NCI-H1436 treated with DMSO at 0.1 percent for 48 hours (cell line): ENCODE measurements around the gene ZFAND2B.

Experiments
- DNase-seq: peaks from one replicate; lab custom pipeline; 2025; lab: John Stamatoyannopoulos, UW

ZFAND2B gene

GRCh38 chr2:219204425-219205164, 2.0 kb upstream of the ZFAND2B start:
- DNase-seq: no peak

DNA sequence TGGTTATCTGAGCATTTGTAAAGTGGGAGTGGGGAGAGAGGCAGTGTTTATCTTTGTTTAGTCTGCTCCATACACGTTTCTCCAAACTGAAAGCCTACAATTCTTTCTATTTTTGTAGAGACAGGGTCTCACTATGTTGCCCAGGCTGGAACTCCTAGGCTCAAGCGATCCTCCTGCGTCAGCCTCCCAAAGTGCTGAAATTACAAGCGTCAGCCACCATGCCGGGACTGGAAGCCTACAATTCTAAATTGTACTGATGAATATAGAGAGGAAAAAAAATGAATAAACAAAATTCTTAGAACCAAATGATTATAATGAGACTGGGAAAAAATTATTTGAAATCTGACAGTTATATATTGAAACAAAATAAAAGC, 1.4 kb upstream of the ZFAND2B start:
- no peak for DNase-seq

DNA sequence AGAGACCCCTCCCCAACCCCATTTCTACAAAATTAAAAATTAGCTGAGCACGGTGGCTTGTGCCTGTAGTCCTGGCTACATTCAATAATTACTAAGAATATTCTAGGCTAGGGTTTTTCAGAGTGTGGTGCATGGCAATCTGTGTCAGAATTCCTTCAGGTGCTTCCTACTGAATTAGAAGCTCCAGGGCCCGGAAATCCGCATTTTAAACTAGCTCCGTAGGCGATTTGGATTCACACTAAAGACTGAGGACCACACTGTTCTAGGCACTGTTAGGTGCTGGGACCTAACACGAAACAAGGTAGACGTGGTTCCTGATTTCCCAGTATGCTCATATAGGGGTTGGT, 628 bp upstream of the ZFAND2B start:
- DNase-seq: no peak

DNA sequence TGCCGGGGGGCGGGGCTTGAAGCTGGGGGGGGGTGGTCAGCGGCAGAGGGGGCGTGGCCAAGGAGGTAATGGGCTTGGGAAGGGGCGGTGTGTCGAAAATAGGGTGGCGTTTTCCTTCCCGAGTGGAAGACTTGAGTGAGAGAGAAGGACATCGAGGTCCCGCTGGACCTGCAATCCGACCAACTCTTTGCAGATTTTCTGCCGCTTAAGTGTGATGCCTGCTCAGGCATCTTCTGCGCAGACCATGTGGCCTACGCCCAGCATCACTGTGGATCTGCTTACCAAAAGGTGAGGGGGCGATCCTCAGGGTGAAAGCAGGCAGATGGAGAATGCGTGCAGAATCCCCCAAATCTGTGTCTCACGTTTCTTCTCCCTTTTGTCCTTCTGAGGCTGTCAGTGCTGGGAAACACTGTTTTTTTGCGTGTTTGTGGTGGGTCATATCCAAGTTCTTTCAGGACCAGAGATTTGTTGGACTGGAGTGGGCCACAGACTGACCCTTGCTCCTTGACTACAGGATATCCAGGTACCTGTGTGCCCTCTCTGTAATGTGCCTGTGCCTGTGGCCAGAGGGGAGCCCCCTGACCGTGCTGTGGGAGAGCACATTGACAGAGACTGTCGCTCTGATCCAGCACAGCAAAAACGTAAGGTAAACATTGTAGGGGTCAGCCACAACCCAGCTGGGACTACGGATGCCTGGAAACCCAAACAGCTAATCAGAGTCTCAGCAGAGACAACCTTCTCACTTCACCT, 727 bp downstream of the ZFAND2B start:
- no peak for DNase-seq

DNA sequence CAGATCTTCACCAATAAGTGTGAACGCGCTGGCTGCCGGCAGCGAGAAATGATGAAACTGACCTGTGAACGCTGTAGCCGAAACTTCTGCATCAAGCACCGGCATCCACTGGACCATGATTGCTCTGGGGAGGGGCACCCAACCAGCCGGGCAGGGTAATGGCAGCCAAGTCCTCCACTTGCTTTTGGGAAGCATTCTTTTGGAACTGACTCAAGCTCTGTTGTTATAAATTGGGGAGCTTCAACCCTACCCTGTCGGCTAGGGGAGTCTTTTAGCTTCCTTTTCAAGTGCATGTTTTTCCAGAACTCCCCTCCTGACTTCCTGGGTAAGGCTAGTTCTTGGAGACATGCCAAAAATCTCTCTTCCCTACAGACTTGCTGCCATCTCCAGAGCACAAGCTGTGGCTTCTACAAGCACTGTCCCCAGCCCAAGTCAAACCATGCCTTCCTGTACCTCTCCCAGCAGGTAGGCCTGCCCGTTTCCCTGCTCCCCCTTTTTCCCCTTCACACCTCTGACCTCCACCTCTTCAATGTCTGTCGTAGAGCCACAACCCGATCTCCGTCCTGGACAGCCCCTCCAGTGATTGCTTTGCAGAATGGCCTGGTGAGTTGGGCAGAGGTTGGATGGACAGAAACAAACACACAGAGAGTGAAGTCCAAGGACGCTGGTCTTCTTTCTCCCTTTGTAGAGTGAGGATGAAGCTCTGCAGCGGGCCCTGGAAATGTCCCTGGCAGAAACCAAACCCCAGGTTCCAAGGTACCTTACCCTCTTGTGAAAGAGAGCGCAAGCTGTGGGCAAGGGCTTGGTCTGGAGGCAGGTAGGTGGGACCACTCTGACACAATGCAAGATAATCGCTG, 1.5 kb downstream of the ZFAND2B start:
- no peak for DNase-seq

- DNase-seq: no peak
Observed at GRCh38 chr2:219209236-219210195, 2.9 kb downstream of the ZFAND2B start.

- DNase-seq: no peak
Observed at GRCh38 chr2:219210196-219210885, 3.8 kb downstream of the ZFAND2B start.

- no peak for DNase-seq
Observed at GRCh38 chr2:219210886-219211362, 4.3 kb downstream of the ZFAND2B start.

GRCh38 chr2:219213026-219213415, 6.4 kb downstream of the ZFAND2B start:
- DNase-seq: no peak

DNA sequence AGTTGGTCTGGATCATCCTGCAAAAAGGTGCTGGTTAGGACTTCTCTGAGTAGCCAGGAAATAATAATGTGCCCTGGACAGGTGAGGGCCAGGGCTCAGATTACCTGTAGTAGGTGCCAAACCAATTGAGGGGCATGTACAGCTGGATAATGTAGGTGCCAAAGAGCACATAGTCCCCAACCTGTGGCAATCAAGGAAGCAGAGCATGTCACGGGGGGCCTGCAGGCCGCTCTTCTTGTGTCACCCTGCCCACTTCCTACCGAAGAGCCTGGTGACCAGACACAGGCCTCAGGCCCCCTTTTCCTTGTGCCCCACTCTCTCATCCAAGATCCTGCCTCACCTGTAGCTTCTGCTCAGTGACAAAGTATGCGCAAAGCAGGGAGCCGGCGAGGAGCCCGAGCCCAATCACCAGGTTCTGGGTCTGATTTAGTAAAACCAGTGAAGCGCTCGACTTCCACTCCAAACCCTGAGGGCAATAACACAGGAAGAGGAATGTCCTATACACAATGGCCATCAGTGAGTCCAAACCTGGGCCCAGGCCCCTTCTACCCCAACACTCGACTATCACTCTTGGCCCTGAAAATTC, 7.0 kb downstream of the ZFAND2B start:
- DNase-seq: no peak

DNA sequence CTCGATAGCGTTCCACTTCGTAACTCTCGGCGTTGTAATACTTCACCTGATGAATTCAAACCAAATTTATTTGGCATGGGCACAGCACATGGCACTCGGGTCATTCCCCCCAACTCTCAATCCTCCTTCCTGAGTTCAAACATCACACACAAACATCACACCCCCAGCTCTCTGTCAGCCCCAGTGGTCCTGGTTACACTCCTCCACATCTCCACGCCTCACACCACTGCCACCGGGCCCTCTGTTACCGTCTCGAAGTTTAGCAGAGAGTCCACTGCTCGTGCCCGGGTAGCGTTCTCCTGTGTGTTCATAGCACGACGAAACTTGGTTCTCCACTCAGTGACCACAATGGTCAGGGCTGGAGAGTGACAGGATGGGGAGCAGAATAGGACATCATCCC, 7.6 kb downstream of the ZFAND2B start:
- DNase-seq: no peak

DNA sequence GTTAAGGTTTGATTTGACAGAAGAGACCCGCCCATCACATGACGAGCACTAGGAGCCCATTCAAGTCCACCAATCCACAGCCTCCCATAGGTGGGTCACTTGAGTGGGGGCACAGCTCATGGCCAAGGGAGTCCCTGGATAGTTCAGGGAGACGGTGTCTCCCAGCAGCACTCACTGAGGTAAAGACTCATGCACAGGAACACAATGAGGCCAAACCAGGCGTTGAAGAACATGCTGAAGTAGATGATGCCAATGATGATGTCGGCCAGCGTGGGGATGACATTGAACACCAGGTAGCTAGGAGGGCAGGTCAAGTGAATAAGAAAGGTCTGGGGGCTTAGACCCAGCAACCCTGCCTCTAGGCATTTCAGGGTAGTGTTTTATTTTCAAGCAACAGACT, 8.2 kb downstream of the ZFAND2B start:
- no peak for DNase-seq

DNA sequence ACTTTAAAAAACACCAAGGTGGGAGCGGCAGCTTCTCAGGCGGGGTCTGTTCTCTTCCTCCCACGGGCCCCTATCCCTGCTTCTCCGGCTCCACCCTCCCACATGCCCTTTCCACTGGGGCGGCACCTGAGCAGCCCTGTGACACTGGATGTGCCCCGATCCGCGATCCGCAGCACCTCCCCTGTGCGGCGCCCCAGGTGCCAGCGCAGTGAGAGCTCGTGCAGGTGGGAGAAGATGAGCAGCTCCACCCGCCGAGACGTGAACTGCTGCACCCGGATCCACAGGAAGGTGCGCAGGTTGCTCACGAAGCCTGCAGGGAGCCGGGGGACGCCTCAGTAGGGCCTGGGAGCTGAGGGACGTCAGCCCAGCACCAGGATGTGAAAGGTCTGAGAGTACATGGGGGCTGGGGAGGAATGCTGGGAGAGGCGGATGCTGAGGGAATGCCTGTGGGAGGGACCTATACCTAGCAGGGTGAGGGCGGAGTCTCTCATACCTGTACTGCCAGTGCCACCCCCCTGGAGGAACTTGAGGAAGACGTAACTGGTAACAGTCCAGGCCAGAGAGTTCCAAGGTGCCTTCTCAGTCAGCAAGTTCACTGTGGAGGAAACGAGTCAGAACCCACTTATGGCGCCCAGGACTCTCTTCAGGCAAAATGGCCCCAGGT, 9.4 kb downstream of the ZFAND2B start:
- DNase-seq: no peak

- no peak for DNase-seq
Observed at GRCh38 chr2:219216535-219216915, 9.9 kb downstream of the ZFAND2B start.

GRCh38 chr2:219218217-219218731, 11.7 kb downstream of the ZFAND2B start:
- no peak for DNase-seq

DNA sequence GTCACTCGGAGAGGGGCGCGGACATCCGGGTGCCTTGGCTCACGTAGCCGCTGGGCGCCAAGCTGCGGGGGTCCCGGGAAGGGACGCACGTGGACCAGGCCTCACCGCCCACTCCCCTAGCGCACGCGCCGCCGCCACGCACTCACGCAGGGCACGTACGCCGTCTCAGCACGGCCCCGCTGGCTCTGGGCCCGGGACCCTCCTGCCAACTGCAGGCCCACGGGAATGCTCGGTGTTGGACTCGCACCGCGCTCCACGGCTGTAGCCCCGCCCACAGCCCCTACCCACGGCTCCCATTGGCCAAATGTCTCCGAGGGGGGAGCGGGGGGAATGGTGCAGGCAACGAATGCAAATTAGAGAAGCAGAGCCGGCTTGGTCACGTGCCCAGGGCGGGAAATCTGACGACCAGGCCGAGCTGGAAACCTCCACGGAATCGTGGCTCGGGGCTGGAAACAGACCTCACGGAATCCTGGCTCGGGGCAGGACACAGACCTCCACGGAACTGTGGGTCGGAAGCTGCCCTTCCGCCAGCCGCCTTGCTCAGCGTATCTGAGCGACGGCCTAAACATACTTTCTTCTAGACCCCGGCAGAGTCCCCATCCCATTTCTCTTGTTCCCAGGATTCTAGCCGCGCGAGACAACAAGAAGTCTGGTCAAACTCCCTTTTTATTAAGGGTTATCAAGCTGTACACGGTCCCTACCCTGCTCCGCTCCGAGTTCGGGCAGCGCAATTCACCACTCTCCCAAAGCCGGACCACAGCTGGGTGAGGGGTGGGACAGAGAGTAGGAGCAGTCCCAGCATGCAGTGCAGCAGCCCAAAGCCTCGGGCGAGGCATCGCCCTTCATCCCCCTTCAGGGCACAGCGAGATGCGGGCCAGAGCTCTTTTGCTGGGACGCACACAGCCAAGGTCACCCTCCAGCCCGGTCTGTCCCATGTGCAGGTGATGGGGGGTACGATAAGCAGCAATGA, 12.4 kb downstream of the ZFAND2B start, which contains the start of gene ABCB6:
ABCB6 (minus strand) TSS at position 227 of the 970 bp plus-strand sequence. CDS start 285 bp downstream, outside the sequence.
- DNase-seq: peak; percentile 66

- no peak for DNase-seq
Observed at GRCh38 chr2:219219784-219220532, 13.4 kb downstream of the ZFAND2B start.
